Activated CD4-positive, alpha-beta T cell treated with anti-CD3 and anti-CD28 coated beads for 1 hour (primary cell): ENCODE data around the gene DCUN1D1.

Experiments used
- DNase-seq: peaks from one replicate; pipeline ENCODE4 v3.0.0-alpha.2; 2020

The DCUN1D1 gene

GRCh38 chr3:182935803-182936202 is 44.5 kb downstream of the DCUN1D1 start:
- no peak for DNase-seq

GRCh38 chr3:182925944-182926337 is 54.4 kb downstream of the DCUN1D1 start:
- no peak for DNase-seq

DNA sequence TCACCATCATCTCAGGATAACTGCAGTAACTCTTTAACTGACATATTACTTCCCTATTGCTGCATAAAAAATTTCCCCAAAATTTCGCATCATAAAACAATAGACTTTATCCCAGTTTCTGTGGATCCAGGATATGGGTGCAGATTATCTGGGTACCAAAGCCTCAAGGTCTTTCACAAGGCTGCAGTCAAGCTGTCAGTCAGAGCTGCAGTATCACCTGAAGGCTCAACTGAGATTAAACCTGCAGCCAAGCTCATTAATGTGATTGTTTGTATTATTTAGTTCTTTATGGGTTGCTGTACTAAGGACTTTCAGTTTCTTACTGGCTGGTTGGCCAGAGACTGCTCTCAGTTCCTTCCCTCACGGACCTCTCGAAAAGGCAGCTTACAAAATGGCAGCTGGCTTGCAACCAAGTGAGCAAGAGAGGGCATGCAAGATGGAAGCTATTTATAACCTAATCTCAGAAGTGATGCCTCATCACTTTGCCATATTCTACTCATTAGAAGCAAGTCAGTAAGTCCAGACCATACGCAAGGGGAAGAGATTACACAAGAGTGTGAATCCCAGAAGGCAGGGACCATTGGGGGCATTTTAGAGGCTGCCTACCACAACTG is 54.9 kb downstream of the DCUN1D1 start:
- DNase-seq, result no peak

DNA sequence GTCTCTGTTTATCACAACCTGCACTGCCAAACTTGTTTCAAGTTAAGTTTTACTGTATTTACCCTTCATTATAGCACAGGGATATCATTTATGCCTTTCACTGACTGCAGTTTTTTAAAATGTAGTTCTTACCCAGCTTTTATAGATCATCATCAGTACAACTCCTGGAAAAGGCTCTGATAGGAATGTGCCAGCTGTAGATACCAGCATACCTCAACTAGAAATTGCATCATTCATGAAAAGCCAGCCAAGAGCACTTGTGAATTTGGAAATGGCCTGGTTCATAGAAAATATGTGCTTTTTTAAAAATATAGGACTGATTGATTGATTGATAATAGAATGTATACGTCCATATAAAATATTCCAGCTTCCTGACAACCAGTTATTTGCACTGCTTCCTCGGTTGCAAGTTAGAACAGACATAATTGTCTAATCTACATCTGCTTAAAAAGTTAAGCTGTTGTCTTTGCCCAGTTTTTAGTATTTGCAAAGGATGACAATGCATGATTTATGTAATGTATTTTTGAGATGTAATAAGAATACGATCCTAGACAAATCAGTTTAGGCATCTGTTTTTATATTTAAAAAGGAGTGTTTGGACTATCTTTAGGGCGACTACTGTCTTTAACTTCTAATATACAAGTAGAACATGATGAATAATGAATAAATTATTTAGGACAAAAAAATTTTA is 58.5 kb downstream of the DCUN1D1 start:
- no peak for DNase-seq

DNA sequence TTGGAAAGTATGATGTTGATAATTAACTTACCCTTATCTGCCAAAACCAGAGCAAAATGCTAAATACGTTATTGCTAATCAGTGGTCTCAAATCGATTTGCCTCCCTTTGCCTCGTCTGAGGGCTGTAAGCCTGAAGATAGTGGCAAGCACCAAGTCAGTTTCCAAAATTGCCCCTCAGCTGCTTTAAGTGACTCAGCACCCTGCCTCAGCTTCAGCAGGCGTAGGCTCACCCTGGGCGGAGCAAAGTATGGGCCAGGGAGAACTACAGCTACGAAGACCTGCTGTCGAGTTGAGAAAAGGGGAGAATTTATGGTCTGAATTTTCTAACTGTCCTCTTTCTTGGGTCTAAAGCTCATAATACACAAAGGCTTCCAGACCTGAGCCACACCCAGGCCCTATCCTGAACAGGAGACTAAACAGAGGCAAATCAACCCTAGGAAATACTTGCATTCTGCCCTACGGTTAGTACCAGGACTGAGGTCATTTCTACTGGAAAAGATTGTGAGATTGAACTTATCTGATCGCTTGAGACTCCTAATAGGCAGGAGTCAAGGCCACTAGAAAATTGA is 59.7 kb downstream of the DCUN1D1 start:
- no peak for DNase-seq

DNA sequence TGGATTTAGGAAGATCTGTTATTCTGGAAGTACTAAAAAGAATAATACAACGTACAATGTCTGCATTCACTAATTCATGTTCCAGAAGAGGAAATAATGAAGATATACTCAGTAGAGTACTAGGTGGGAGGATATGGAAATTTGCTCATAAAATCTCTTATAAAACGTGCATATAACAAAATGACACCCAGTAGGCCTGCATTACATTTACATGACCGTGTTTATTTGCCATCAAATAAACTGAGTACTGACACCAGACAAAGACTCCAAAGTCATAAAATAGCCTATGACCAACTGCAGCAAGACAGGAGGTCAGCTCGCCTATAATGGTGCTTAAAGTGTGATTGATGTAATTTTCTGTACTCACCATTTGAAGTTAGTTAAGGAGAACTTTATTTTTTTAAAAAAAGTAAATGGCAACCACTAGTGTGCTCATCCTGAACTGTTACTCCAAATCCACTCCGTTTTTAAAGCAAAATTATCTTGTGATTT is 60.4 kb downstream of the DCUN1D1 start:
- no peak for DNase-seq

DNA sequence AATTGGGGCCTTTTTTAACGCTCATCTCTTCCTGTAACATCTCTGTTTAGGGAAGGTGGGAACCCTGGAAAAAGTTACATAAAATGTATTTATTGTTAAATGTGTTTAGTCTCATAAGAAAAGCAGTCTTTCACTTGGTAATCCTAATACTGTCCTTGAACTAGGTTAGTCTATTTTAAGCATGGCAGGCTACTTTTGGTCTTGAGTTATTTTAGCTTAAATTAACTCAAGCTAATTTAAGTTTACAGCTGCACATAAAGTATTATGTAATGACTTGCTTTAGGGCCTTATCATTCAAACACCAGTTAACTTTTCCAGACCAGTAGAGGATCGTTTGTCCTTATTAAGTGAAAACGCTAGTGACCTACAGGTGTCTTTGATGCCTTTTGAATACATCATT is 63.2 kb downstream of the DCUN1D1 start:
- no peak for DNase-seq

DNA sequence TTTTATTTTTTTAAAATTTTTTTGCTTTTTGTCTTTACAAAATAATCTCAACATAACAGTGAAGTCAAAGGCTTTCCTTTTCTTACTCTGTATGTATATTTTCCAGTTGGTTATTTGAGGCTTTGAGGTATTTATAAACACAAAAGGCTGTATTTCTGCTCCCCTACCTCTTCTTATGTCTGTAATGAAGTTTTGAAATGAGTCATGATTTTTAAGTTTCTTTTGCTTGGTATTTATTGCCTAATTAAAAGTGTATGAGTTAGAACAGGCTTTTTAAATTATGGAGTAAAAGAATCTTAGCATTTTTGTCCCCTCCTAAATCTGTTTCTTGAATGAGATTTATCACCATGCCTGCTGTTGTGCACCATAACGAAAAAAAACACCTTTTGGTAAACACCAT is 66.0 kb downstream of the DCUN1D1 start:
- no peak for DNase-seq

- DNase-seq, result no peak
Observed at GRCh38 chr3:182913889-182914288, 66.4 kb downstream of the DCUN1D1 start.

GRCh38 chr3:182912474-182912873 is 67.9 kb downstream of the DCUN1D1 start:
- DNase-seq, result no peak

GRCh38 chr3:182911782-182912111 is 68.6 kb downstream of the DCUN1D1 start:
- DNase-seq, result no peak

DNA sequence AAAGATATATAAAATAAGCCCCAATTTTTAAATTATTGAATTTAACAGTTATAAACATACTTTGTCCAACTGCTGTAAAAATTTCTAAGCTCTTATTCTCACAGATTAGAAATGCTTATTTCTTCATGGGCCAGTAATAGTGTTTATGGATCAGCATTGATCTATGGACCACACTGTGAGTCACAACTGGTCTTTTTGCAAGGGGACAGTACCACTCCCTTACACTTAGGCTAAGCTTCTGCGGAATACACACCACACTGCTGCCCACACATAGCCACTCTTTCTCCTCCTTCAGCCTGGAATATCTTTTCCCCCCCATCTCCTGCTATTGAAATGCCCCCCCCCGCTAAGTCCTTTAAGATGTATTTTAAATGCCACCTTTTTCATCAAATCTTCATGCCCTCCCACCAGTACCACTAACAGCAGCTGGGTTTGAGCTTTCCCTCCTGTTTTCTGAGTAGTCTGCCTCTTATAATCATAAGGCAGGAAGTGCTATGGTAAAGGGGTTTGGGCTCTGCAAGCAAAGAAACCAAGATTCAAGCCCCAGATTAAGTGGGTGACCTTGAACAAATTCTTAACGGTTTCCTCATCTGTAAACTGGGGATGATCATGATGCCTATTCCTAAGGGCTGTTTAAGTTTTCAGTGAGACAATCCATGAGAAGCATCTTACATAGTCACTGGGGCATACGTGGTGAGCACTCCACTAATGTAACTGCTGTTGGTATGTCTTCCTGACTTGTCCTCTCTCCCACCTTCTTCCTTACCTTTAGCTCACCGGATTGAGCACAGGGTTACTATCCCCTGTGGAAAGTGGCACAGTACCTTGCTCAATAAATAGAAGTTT is 69.2 kb downstream of the DCUN1D1 start:
- no peak for DNase-seq

DNA sequence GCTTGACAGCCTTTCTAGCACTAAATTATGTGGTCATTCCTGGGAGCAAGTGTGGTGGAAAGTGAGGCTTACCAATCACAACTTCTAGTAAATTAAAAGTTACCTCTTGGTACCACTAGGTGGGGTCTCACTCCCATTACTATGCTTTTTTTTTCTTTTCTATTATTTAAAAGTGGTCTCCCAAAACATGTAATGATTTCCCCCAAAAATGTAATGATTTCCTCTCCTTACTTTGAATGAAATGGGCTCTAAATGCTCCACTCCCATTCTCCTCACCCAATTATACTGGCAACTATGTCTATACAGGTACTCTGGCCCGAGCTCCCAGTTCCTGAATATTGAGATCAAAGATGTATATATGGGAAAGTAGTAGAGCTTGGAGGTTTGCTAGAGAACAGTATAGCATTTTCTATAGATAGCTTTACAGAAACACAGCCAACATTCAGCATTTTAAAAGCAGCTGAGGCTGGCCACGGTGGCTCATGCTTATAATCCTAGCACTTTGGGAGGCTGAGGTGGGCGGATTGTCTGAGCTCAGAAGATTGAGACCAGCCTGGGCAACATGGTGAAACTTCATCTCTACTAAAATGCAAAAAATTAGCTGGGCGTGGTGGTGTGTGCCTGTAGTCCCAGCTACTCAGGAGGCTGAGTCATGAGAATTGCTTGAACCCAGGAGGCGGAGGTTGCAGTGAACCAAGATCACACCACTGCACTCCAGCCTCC is 70.9 kb downstream of the DCUN1D1 start:
- no peak for DNase-seq

DNA sequence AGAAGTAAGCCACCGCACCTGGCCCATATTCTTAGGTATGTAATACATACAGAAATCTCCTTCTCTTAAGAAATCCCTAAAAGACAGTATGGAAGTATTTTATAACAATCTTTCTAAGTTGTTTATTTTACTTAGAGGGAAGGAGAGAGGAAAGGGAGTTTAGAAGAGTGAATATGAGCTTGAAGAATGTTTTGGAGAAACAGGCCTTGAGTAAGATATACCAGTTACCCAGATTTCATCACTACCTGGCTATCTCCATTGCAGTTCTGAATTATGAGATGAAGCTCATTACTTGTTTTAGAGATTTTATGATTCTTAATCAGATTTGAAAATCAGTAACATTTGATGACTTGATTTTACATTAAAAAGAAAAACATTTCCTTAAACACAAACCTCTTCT is 71.9 kb downstream of the DCUN1D1 start:
- DNase-seq, result no peak

DNA sequence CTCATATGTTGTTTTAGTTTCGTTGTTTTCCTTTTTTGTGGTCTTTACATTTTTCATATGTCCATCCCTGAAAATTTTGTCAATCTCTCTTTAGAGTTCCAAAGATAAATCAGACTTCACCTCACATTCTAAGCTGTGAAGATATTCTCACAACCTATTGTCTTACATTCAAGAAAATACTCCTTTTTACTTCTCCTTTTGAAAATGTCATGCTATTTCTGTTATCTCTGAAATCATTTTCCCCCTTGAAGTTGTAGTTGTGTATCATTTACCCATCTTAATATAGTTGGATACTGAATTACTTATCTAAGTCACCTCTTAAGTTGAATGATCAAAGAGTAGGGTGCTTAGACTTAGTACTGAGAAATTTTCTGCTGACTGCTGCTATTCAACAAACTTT is 74.3 kb downstream of the DCUN1D1 start:
- DNase-seq, result no peak

DNA sequence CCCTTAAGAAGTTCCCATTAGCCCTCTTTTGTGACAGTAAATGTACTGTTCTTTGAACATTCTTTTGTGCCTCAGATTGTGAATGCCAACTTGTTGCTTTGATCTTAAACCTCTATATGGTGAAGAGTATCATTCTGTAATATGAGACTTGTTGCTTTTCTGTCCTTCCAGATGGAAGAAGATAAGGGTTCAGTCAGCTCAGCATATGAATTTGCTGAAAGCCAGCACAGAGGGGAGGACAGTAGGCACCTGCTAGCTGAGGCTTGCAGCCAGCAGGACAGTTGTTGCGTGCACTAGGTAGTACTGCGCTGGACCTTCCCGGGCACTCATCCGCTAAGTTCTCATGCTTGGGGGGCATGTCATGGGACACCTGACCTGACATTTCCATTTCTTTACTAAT is 74.7 kb downstream of the DCUN1D1 start:
- DNase-seq, result no peak

GRCh38 chr3:182904164-182904563 is 76.2 kb downstream of the DCUN1D1 start:
- no peak for DNase-seq

DNA sequence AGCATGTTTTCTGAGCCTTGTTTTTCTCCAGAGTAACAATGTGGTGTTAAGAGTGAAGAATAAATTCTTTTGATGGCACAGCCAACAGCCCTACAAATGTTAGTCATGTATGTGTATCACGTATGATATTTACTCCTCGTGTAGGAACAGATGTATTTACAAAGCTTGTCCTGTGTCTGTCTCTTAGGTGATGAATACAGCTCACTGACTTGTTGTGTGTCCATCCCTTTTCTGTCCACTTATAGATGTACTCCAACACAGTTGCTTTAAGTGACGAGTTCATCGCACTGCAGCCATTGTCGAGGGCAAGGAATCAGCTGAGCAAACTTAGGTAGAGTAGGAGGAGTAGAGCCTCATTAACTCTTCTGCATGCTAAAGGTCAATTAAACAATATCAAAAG is 78.1 kb downstream of the DCUN1D1 start:
- DNase-seq, result no peak

GRCh38 chr3:182896553-182896952 is 83.8 kb downstream of the DCUN1D1 start:
- no peak for DNase-seq

DNA sequence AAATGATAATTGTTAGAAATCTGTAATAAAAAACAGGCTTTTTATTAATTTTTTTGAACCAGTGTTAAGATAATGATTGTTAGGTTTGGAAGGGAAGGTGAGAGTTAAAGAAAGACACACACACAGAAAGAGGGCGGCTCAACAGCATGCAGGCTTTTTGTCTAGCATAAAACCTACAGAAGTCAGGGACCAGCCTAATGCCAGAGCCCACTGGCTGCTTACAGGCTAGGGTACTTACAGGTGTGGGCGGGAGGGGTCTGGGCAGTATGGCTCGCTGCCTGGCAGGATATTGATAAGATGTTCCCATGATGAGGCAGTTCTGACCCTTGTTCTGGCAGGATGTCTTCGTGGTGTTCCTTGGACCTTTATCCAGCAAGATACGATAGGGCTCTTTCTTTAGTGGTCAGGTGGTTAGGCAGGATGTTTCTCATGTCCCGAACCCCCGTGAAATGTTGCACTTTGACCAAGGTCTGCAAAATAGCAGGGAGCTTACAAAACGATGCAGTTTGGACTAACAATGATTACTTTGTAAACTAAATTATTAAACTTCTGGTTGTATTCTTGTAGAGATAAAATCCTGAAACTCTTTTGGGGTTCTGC is 84.7 kb downstream of the DCUN1D1 start:
- DNase-seq, result no peak

DNA sequence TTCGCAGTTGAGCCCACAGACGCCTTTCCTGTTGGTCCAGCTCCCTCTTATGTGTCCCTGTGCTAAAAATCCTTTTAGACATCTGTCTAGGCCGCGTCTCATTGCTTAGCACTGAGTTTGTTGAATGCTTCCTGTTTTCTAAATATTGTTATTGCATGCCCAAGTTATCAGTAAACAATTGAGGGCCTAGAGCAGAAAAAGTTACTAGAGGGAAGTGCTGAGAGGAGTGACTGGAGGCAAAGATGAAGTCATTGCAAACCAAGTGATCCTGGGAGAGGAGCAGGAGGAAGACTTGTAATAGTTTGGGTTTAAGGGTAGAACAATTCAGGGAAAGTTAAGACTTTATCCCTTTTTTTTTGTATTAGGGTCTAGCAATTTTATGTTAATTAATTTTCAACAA is 88.1 kb downstream of the DCUN1D1 start:
- no peak for DNase-seq

GRCh38 chr3:182891364-182891763 is 89.0 kb downstream of the DCUN1D1 start:
- no peak for DNase-seq
